Stimulated activated CD8-positive, alpha-beta memory T cell treated with anti-CD3 and anti-CD28 coated beads, Interleukin-4, amount 100 ng/mL, for 24 hours (primary cell): ENCODE measurements around the gene POLR3K.
A peak's percentile ranks its signal among the peaks of the same experiment; 100 is the strongest.

Experiments
- DNase-seq: peaks from one replicate; pipeline ENCODE4 v3.0.0-alpha.2; 2020; ENCODE audit warnings: low read depth

POLR3K gene

GRCh38 chr16:53346-54236 is at the start of gene POLR3K, which contains the start of gene SNRNP25:
POLR3K (minus strand) TSS chr16:53608; CDS start chr16:53586, 22 bp downstream.
SNRNP25 (plus strand) TSS chr16:53828; CDS start chr16:54017, 189 bp downstream.
- peak; percentile 96 for DNase-seq

- DNase-seq, result no peak
Observed at GRCh38 chr16:102060-102855, 48.9 kb upstream of the POLR3K start.

- no peak for DNase-seq
Observed at GRCh38 chr16:101586-101985, 48.2 kb upstream of the POLR3K start.

GRCh38 chr16:100989-101388 is 47.6 kb upstream of the POLR3K start:
- no peak for DNase-seq

GRCh38 chr16:97822-98221 is 44.4 kb upstream of the POLR3K start:
- DNase-seq, result no peak

GRCh38 chr16:96935-97381 is 43.5 kb upstream of the POLR3K start:
- DNase-seq, result peak; percentile 84

GRCh38 chr16:94918-95265 is 41.5 kb upstream of the POLR3K start:
- DNase-seq, result no peak

GRCh38 chr16:92431-93339 is 39.3 kb upstream of the POLR3K start:
- DNase-seq, result no peak

- no peak for DNase-seq
Observed at GRCh38 chr16:91484-91883, 38.1 kb upstream of the POLR3K start.

GRCh38 chr16:89391-90302 is 36.2 kb upstream of the POLR3K start:
- no peak for DNase-seq

- no peak for DNase-seq
Observed at GRCh38 chr16:88613-89012, 35.2 kb upstream of the POLR3K start.

- no peak for DNase-seq
Observed at GRCh38 chr16:86483-86952, 33.1 kb upstream of the POLR3K start.

GRCh38 chr16:85865-86264 is 32.5 kb upstream of the POLR3K start:
- DNase-seq, result no peak

GRCh38 chr16:85407-85782 is 32.0 kb upstream of the POLR3K start:
- no peak for DNase-seq

- DNase-seq, result peak; percentile 47
Observed at GRCh38 chr16:84718-85406, 31.5 kb upstream of the POLR3K start.

- no peak for DNase-seq
Observed at GRCh38 chr16:83781-84615, 30.6 kb upstream of the POLR3K start.

GRCh38 chr16:83060-83603 is 29.7 kb upstream of the POLR3K start:
- DNase-seq, result no peak

- no peak for DNase-seq
Observed at GRCh38 chr16:79151-80054, 26.0 kb upstream of the POLR3K start.
